Measurements from ENCODE around the gene RAD51B.

- TF ChIP-seq CTCF (IDR thresholded peaks at IDR 0.05; ENCODE audit: low read length): no peak
- TF ChIP-seq EZH2 (optimal IDR thresholded peaks at IDR 0.05; ENCODE audit: low read depth, low read length): no peak
- TF ChIP-seq EZH2phosphoT487 (IDR thresholded peaks at IDR 0.05; ENCODE audit: low read length): no peak
Measured at GRCh38 chr14:67963960-67964812, 144.6 kb downstream of the RAD51B start.
